SH-SY5Y (cell line): ENCODE data around the gene PTGIS.

Experiments used
- GATA2 ChIP-seq: IDR thresholded peaks from 2 replicates; pipeline ENCODE4 v1.6.1; 2011; ENCODE audit warnings: mild to moderate bottlenecking, low read depth, low read length
- GATA3 ChIP-seq: IDR thresholded peaks from 2 replicates; pipeline ENCODE4 v1.6.1; 2011; ENCODE audit warnings: low read depth, mild to moderate bottlenecking, low read length, moderate library complexity

GRCh38 chr20:49610691-49611538, 43.0 kb upstream of the PTGIS start:
- no peak for TF ChIP-seq GATA2
- no peak for TF ChIP-seq GATA3
